ENCODE data around the gene ASB18. TPM values are rescaled to one million over a fixed set of nuclear protein-coding genes. Genes with fewer than 3 reads are reported as not detected.

The ASB18 gene
- total RNA-seq, 3 donors from 2014 or later (not counting 1 experiment from before 2014, with no cell fraction given), result not detected

DNA sequence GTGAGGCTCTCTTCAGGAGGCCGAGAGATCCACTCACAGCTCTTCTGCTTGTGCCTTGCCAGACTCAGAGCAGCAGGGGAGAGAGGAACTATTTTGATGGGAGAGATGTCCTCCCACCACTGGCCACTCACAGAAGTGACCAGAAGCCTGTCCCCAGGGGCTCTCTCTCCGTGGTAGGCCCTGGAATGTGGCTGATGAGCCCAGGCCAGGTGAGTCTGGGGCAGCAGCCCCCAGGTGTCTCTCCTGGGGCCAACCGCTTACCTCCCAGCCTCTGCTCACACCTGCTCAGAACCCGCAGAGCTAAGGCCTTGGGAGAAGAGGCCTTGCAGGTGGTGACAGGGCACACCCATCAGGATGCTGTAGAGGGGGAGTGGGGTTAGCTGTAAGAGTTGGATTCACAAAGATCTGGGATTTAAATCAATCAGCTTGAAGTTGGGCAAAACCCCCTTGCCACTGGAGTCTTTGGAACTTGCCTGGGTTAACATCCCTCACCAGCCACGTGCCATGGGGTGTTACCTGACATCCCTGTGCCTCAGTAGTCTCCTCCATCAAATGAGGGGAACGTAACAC, 29.1 kb upstream of the ASB18 start:
- no peaks in the 10 kb centered on the region for H3K9me3 Mint-ChIP-seq
- DNase-seq (no peak), ATAC-seq (no peak)
- 79% methylated on average over 6 of the region's 6 CpGs for WGBS (ENCODE audit: insufficient coverage)
- no peaks in the 10 kb centered on the region for H3K36me3 ChIP-seq (ENCODE audit: control insufficient read depth, insufficient read depth, low read length)
- no peak overlapping the region for H3K27ac Mint-ChIP-seq
- H3K4me1 Mint-ChIP-seq, result no peaks in the 10 kb centered on the region
- no peak overlapping the region for H3K4me3 Mint-ChIP-seq
- peaks cover 22 to 26% of the 10 kb centered on the region in 2 donors for H3K27me3 Mint-ChIP-seq (ENCODE audit: low read depth in 2 of 2)
- no peak overlapping the region for H3K4me3 ChIP-seq (ENCODE audit: low read length)
- no peaks in the 10 kb centered on the region for H3K36me3 Mint-ChIP-seq
- H3K27ac ChIP-seq (ENCODE audit: low read length), result no peak overlapping the region
- intact Hi-C loops (cut with micrococcal nuclease), result no loop called here
- H3K9me3 ChIP-seq (ENCODE audit: control insufficient read depth, insufficient read depth, low read length), result no peaks in the 10 kb centered on the region
- H3K27me3 ChIP-seq (ENCODE audit: control insufficient read depth, insufficient read depth, low read length), result no peaks in the 10 kb centered on the region
- TF ChIP-seq, protein P1, sequence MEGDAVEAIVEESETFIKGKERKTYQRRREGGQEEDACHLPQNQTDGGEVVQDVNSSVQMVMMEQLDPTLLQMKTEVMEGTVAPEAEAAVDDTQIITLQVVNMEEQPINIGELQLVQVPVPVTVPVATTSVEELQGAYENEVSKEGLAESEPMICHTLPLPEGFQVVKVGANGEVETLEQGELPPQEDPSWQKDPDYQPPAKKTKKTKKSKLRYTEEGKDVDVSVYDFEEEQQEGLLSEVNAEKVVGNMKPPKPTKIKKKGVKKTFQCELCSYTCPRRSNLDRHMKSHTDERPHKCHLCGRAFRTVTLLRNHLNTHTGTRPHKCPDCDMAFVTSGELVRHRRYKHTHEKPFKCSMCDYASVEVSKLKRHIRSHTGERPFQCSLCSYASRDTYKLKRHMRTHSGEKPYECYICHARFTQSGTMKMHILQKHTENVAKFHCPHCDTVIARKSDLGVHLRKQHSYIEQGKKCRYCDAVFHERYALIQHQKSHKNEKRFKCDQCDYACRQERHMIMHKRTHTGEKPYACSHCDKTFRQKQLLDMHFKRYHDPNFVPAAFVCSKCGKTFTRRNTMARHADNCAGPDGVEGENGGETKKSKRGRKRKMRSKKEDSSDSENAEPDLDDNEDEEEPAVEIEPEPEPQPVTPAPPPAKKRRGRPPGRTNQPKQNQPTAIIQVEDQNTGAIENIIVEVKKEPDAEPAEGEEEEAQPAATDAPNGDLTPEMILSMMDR (IDR thresholded peaks at IDR 0.05), result no peak
- H3K4me1 ChIP-seq (ENCODE audit: control insufficient read depth, insufficient read depth, low read length), result no peaks in the 10 kb centered on the region

GRCh38 chr2:236291911-236292310, 27.7 kb upstream of the ASB18 start:
- 94% methylated on average over 3 of the region's 3 CpGs for WGBS (ENCODE audit: insufficient coverage)
- H3K36me3 ChIP-seq (ENCODE audit: control insufficient read depth, insufficient read depth, low read length), result no peaks in the 10 kb centered on the region
- no peak overlapping the region for H3K4me3 ChIP-seq (ENCODE audit: low read length)
- no peaks in the 10 kb centered on the region for H3K36me3 Mint-ChIP-seq
- no peak for ATAC-seq
- DNase-seq, result no peak
- no peaks in the 10 kb centered on the region for H3K9me3 ChIP-seq (ENCODE audit: control insufficient read depth, insufficient read depth, low read length)
- no peaks in the 10 kb centered on the region for H3K4me1 ChIP-seq (ENCODE audit: control insufficient read depth, insufficient read depth, low read length)
- peaks cover 27 to 39% of the 10 kb centered on the region in 2 donors for H3K27me3 Mint-ChIP-seq (ENCODE audit: low read depth in 2 of 2)
- no peaks in the 10 kb centered on the region for H3K9me3 Mint-ChIP-seq
- no peaks in the 10 kb centered on the region for H3K27me3 ChIP-seq (ENCODE audit: control insufficient read depth, insufficient read depth, low read length)
- H3K27ac Mint-ChIP-seq, result no peak overlapping the region
- TF ChIP-seq, protein P1 (IDR thresholded peaks at IDR 0.05), result no peak
- intact Hi-C loops (cut with micrococcal nuclease), result no loop called here
- no peak overlapping the region for H3K4me3 Mint-ChIP-seq
- H3K4me1 Mint-ChIP-seq, result no peaks in the 10 kb centered on the region
- no peak overlapping the region for H3K27ac ChIP-seq (ENCODE audit: low read length)

DNA sequence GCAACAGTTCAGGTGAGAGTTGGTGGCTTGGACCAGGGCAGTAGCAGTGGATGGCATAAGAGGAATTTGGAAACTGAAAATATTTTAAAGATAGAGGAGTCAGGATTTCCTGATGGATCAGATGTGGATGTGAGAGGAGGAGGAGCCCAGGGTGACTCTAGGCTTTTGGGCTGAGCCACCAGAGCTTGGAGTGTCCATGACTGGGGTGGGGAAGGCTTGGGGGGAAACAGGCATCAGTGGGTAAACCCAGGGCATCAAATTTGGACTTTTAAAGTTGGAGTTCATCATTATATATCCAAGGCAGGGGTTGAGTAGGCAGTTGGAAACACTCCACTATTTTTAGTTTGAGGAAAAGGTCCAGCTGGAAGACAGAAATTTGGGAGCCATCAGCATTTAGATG, 27.3 kb upstream of the ASB18 start:
- H3K4me3 Mint-ChIP-seq, result no peak overlapping the region
- no peak for DNase-seq
- H3K36me3 Mint-ChIP-seq, result no peaks in the 10 kb centered on the region
- Histone ChIP-seq H3K27ac (ENCODE audit: low read length) (no peak overlapping the region), H3K4me3 (ENCODE audit: low read length) (no peak overlapping the region), H3K4me1 (ENCODE audit: control insufficient read depth, insufficient read depth, low read length) (no peaks in the 10 kb centered on the region), H3K27me3 (ENCODE audit: control insufficient read depth, insufficient read depth, low read length) (no peaks in the 10 kb centered on the region), H3K36me3 (ENCODE audit: control insufficient read depth, insufficient read depth, low read length) (no peaks in the 10 kb centered on the region), H3K9me3 (ENCODE audit: control insufficient read depth, insufficient read depth, low read length) (no peaks in the 10 kb centered on the region)
- H3K27me3 Mint-ChIP-seq (ENCODE audit: low read depth in 2 of 2), result peaks cover 27 to 39% of the 10 kb centered on the region in 2 donors
- no peak overlapping the region for H3K27ac Mint-ChIP-seq
- no peak for ATAC-seq
- intact Hi-C loops (cut with micrococcal nuclease), result no loop called here
- TF ChIP-seq, protein P1 (IDR thresholded peaks at IDR 0.05), result no peak
- no peaks in the 10 kb centered on the region for H3K9me3 Mint-ChIP-seq
- no peaks in the 10 kb centered on the region for H3K4me1 Mint-ChIP-seq

DNA sequence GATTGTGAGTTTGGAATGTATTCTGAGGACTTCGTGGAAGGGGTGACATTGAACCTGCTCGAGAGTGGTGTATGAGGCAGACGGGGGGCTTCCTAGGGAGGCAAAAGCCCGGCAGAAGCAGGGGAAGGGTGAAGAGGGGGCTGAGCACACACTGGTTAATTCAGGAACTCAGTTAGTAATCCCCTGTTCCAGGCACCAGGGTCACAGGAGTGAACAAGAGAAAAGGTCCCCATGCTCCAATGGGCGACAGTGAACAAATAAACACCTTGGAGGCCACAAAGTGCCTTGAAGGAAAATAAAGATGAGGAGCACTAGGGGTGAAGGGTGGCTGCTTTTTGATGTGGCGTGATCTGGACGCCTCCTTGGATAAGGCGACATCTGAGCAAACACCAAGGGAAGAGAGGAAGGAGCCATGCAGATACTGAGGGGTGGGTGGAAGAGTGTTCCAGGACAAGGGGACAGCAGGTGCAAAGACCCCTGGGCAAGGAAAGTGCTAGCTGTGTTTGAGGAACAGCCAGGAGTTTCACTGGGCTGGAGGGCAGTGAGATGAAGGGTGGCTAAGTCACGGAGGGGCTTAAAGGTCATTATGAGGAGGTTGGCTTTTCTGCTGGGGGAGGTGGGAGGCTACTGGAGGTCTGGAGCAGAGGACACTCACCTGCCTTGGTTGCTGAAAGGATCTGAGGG, 26.7 kb upstream of the ASB18 start:
- TF ChIP-seq, protein P1 (IDR thresholded peaks at IDR 0.05), result no peak
- Histone ChIP-seq H3K27ac (ENCODE audit: low read length) (no peak overlapping the region), H3K4me1 (ENCODE audit: control insufficient read depth, insufficient read depth, low read length) (no peaks in the 10 kb centered on the region), H3K9me3 (ENCODE audit: control insufficient read depth, insufficient read depth, low read length) (no peaks in the 10 kb centered on the region), H3K4me3 (ENCODE audit: low read length) (no peak overlapping the region), H3K27me3 (ENCODE audit: control insufficient read depth, insufficient read depth, low read length) (no peaks in the 10 kb centered on the region), H3K36me3 (ENCODE audit: control insufficient read depth, insufficient read depth, low read length) (no peaks in the 10 kb centered on the region)
- no peak overlapping the region for H3K4me3 Mint-ChIP-seq
- intact Hi-C loops (cut with micrococcal nuclease), result no loop called here
- no peak for ATAC-seq
- no peaks in the 10 kb centered on the region for H3K4me1 Mint-ChIP-seq
- no peak overlapping the region for H3K27ac Mint-ChIP-seq
- DNase-seq, result no peak
- peaks cover 27 to 34% of the 10 kb centered on the region in 2 donors for H3K27me3 Mint-ChIP-seq (ENCODE audit: low read depth in 2 of 2)
- H3K9me3 Mint-ChIP-seq, result no peaks in the 10 kb centered on the region
- H3K36me3 Mint-ChIP-seq, result no peaks in the 10 kb centered on the region
- WGBS (ENCODE audit: insufficient coverage), result 81% methylated on average over 9 of the region's 9 CpGs
